HG03521 (cell line): Measurements from ENCODE around the gene STN1.

Experiments used
- ATAC-seq: cut with Tn5 transposase; IDR thresholded peaks from one replicate; pipeline ENCODE4 v1.9.1; 2021; ENCODE audit warnings: mild to moderate bottlenecking, moderate library complexity; ENCODE audit not compliant: unreplicated experiment

The STN1 gene

GRCh38 chr10:103918053-103918846 is at the start of gene STN1:
Gene STN1 (minus strand): TSS chr10:103918184. CDS start chr10:103917594, 590 bp downstream.
- peak; percentile 94 for ATAC-seq

GRCh38 chr10:103967448-103968071 is 49.6 kb upstream of the STN1 start:
- ATAC-seq = peak; percentile 37

- ATAC-seq = peak; percentile 82
Measured at GRCh38 chr10:103966671-103967447, 48.9 kb upstream of the STN1 start, which contains the start of gene SLK. Gene SLK (plus strand): TSS chr10:103967140. CDS start chr10:103967746, 606 bp downstream.

GRCh38 chr10:103960103-103960502 is 42.1 kb upstream of the STN1 start:
- no peak for ATAC-seq

- ATAC-seq = no peak
Measured at GRCh38 chr10:103958996-103959395, 41.0 kb upstream of the STN1 start.

GRCh38 chr10:103954543-103954942 is 36.6 kb upstream of the STN1 start:
- no peak for ATAC-seq

- ATAC-seq = no peak
Measured at GRCh38 chr10:103951942-103952341, 34.0 kb upstream of the STN1 start.

- no peak for ATAC-seq
Measured at GRCh38 chr10:103951183-103951582, 33.2 kb upstream of the STN1 start.

- ATAC-seq = no peak
Measured at GRCh38 chr10:103949728-103950127, 31.7 kb upstream of the STN1 start.

- ATAC-seq = no peak
Measured at GRCh38 chr10:103947799-103948516, 30.0 kb upstream of the STN1 start.

GRCh38 chr10:103942866-103943265 is 24.9 kb upstream of the STN1 start:
- no peak for ATAC-seq

GRCh38 chr10:103941801-103942200 is 23.8 kb upstream of the STN1 start:
- no peak for ATAC-seq

- no peak for ATAC-seq
Measured at GRCh38 chr10:103939522-103939921, 21.5 kb upstream of the STN1 start.

- no peak for ATAC-seq
Measured at GRCh38 chr10:103936022-103936421, 18.0 kb upstream of the STN1 start.

- ATAC-seq = no peak
Measured at GRCh38 chr10:103934308-103934707, 16.3 kb upstream of the STN1 start.

- no peak for ATAC-seq
Measured at GRCh38 chr10:103933557-103934121, 15.7 kb upstream of the STN1 start.

- no peak for ATAC-seq
Measured at GRCh38 chr10:103932971-103933370, 15.0 kb upstream of the STN1 start.

- no peak for ATAC-seq
Measured at GRCh38 chr10:103932271-103932670, 14.3 kb upstream of the STN1 start.

GRCh38 chr10:103931603-103932002 is 13.6 kb upstream of the STN1 start:
- ATAC-seq = no peak

GRCh38 chr10:103930881-103931280 is 12.9 kb upstream of the STN1 start:
- no peak for ATAC-seq

GRCh38 chr10:103930449-103930848 is 12.5 kb upstream of the STN1 start:
- no peak for ATAC-seq
